T-helper 1 cell treated with Interleukin-12 subunit alpha and Interleukin-12 subunit beta and Interleukin-4 antibody, amounts not matched to agents 30 μg/mL and 1 μg/mL, for 36 hours (primary cell): Measurements from ENCODE around the gene KANSL1L.

Experiments used
- H3K27ac Mint-ChIP-seq: one replicate; pipeline ENCODE4 v1.8.0; 2021; ENCODE audit warnings: mild to moderate bottlenecking, mixed read lengths
- H3K27me3 Mint-ChIP-seq: one replicate; pipeline ENCODE4 v1.8.0; 2021; ENCODE audit warnings: low read depth, mixed read lengths
- H3K36me3 Mint-ChIP-seq: one replicate; pipeline ENCODE4 v1.8.0; 2021; ENCODE audit warnings: low read depth, mixed read lengths
- H3K4me1 Mint-ChIP-seq: one replicate; pipeline ENCODE4 v1.8.0; 2021; ENCODE audit warnings: low read depth, mixed read lengths
- H3K4me3 Mint-ChIP-seq: one replicate; pipeline ENCODE4 v1.8.0; 2021; ENCODE audit warnings: mild to moderate bottlenecking, moderate library complexity, mixed read lengths
- H3K9me3 Mint-ChIP-seq: one replicate; pipeline ENCODE4 v1.8.0; 2021; ENCODE audit warnings: mixed read lengths

The KANSL1L gene, protein sequence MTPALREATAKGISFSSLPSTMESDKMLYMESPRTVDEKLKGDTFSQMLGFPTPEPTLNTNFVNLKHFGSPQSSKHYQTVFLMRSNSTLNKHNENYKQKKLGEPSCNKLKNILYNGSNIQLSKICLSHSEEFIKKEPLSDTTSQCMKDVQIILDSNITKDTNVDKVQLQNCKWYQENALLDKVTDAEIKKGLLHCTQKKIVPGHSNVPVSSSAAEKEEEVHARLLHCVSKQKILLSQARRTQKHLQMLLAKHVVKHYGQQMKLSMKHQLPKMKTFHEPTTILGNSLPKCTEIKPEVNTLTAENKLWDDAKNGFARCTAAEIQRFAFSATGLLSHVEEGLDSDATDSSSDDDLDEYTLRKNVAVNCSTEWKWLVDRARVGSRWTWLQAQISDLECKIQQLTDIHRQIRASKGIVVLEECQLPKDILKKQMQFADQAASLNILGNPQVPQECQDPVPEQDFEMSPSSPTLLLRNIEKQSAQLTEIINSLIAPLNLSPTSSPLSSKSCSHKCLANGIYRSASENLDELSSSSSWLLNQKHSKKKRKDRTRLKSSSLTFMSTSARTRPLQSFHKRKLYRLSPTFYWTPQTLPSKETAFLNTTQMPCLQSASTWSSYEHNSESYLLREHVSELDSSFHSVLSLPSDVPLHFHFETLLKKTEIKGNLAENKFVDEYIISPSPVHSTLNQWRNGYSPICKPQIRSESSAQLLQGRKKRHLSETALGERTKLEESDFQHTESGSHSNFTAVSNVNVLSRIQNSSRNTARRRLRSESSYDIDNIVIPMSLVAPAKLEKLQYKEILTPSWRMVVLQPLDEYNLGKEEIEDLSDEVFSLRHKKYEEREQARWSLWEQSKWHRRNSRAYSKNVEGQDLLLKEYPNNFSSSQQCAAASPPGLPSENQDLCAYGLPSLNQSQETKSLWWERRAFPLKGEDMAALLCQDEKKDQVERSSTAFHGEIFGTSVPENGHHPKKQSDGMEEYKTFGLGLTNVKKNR

DNA sequence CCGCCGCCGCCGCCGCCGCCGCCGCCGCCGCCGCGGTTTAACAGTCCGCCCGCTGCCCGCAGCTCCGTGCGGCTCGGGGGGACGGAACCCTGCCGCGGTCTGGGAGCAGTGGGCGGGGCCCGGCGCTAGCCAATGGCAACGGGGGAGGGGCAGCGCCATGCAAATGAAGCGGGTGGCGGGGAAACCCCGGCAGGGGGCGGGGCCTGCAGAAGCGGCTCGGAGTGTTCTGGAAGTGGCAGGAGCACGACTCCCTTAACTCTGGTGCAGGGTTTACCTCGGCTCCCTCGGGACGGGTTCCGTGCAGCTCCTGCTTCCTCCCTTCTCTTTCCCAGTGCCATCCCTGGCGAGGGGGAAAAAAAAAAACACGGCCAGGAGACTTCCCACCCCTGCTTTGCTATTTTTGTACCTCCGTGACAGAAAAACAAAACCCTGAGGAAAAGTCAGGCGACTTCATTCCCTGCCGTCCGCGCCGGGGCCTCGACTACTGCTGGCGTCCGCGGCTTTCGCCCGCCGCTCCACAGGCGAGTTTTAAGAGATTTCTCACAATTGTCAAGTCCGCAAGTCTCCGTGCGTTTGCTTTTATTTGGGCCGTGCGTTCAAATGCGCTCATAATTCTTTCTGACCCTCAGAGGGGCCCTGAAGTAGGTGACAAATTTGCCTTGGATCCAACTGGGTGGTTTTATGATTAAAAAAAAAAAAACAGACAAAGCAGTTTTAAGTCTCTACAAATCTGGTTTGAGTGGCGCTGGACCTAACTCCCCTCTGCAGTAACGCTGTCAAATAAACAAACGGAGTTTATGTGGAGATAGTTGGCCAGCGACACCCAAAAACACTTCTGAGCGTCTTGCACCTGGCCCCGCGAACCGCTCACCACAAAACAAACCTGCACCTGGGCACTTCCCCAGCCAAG lies at the start of gene KANSL1L:
TSS of gene KANSL1L (minus strand) at position 101 of the 910 bp plus-strand sequence. CDS start 16,827 bp downstream, outside the sequence.
- peaks cover 36% of the 10 kb centered on the region for H3K27me3 Mint-ChIP-seq
- H3K36me3 Mint-ChIP-seq, result no peaks in the 10 kb centered on the region
- H3K27ac Mint-ChIP-seq, result peak within 1 kb of the TSS; percentile 97
- H3K4me3 Mint-ChIP-seq, result peak within 1 kb of the TSS; percentile 94
- no peaks in the 10 kb centered on the region for H3K9me3 Mint-ChIP-seq
- peaks cover 26% of the 10 kb centered on the region for H3K4me1 Mint-ChIP-seq

DNA sequence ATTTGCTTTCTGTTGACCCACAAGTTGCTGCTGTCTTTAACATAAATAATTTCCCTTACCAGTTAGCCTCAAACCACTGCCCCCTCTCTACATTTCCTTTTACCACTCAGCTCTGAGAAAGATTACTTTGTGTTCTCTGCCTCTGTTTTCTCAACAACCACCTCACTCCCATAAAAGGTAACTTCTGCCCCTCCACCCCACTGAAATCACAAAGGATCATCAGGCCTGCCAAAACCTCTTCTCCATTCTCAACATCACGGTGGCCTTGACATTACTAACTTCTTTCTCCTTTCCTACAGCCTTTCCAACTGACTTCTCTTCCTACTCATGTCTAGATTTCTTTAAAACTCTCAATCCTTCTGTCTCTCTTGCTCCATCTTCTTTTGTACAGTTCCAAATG lies 43.9 kb upstream of the KANSL1L start:
- Mint-ChIP-seq H3K36me3 (no peaks in the 10 kb centered on the region), H3K9me3 (no peaks in the 10 kb centered on the region), H3K27ac (no peak overlapping the region), H3K4me1 (no peaks in the 10 kb centered on the region), H3K4me3 (no peak overlapping the region), H3K27me3 (peaks cover 10% of the 10 kb centered on the region)

DNA sequence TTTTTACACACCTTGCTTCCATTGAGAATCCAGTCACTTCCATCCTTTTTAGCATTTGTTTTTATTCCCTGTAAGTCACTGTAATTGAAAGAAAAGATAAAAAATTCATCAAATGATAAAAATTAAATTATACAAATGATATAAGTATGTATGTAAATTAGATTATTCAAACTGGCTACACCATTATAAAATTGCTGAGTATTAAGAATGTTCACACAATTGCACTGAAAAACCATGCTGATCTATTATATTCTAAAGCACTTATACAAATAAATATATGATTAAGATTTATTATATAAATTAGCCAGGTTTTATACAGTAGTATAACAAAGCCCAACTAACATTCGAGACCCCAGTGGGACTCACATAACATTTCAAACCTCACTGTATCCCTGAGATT lies 39.0 kb upstream of the KANSL1L start:
- Mint-ChIP-seq H3K4me1 (no peaks in the 10 kb centered on the region), H3K4me3 (no peak overlapping the region), H3K36me3 (no peaks in the 10 kb centered on the region), H3K9me3 (no peaks in the 10 kb centered on the region), H3K27ac (no peak overlapping the region), H3K27me3 (peaks cover 3% of the 10 kb centered on the region)

DNA sequence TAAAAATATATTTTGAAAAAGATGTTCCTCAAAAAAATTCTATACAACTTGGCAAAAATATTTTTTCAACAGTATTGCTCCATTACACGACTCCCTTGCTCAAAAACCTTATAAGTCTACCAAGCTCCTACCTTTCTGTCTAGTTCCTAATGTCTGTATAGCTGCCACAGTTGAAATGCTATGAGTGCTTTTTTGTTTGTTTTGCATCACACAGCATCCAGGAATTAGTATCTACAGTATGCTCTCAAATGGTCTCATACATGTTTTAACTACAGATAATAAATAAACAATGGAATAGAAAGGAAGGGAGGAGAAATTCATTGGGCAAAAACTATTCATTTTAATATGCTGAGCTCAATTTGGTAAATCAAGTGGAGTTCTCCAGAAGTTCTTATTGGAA lies 36.7 kb upstream of the KANSL1L start:
- no peaks in the 10 kb centered on the region for H3K9me3 Mint-ChIP-seq
- H3K36me3 Mint-ChIP-seq, result no peaks in the 10 kb centered on the region
- H3K27me3 Mint-ChIP-seq, result peaks cover 4% of the 10 kb centered on the region
- H3K4me3 Mint-ChIP-seq, result no peak overlapping the region
- H3K4me1 Mint-ChIP-seq, result no peaks in the 10 kb centered on the region
- no peak overlapping the region for H3K27ac Mint-ChIP-seq

DNA sequence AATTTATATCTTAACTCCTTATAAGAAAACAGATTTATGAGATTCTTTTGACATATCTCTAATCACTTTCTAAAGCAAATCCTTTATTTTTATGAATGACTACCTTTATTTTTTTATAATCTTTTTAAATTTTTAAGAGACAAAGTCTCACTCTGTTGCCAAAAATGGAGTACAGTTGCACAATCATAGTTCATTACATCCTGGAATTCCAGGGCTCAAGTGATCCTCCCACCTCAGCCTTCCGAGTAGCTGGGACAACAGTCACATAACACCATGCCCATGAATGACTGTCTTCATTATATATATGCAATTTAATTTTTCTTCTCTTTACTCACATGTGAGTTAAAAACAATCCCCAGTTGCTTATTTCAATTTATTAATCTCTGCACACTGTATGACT lies 32.3 kb upstream of the KANSL1L start:
- Mint-ChIP-seq H3K27me3 (peaks cover 9% of the 10 kb centered on the region), H3K4me3 (no peak overlapping the region), H3K36me3 (no peaks in the 10 kb centered on the region), H3K4me1 (no peaks in the 10 kb centered on the region), H3K27ac (no peak overlapping the region), H3K9me3 (no peaks in the 10 kb centered on the region)

DNA sequence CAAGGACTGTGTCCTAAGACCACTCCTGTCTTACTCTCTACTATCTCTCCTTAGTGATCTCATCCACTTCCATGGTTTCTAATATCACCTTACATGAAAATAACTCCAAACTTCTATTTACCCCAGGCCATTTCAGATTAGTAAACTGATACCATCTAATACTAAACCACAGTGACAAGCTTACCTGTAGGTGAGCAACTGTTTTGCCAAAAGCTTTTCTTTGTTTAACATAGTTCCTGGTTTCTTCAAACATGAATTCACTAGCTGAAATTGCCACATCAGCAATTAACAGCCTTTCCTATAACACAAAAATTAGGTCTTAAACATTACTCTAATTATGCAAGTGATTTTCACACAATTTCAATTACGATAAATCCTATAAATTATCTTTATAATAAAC lies 31.9 kb upstream of the KANSL1L start:
- Mint-ChIP-seq H3K4me1 (no peaks in the 10 kb centered on the region), H3K36me3 (no peaks in the 10 kb centered on the region), H3K27ac (no peak overlapping the region), H3K9me3 (no peaks in the 10 kb centered on the region), H3K4me3 (no peak overlapping the region), H3K27me3 (peaks cover 9% of the 10 kb centered on the region)

DNA sequence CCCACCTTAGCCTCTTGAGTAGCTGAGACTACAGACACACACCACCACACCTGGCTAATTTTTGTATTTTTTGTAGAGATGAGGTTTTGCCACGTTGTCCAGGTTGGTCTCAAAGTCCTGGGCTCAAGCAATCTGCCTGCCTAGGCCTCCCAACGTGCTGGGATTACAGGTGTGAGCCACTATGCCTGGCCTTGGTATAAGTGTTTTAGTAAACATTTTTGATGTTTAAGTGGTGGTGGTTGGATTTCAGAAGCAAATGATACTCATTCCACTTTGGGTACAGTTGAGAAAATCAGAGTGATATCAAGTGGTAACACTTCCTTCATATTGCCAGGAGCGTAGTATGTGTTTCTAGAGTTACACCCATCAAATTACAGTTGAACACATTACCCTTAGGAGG lies 28.6 kb upstream of the KANSL1L start:
- Mint-ChIP-seq H3K9me3 (no peaks in the 10 kb centered on the region), H3K36me3 (no peaks in the 10 kb centered on the region), H3K27ac (no peak overlapping the region), H3K27me3 (peaks cover 12% of the 10 kb centered on the region), H3K4me3 (no peak overlapping the region), H3K4me1 (no peaks in the 10 kb centered on the region)

DNA sequence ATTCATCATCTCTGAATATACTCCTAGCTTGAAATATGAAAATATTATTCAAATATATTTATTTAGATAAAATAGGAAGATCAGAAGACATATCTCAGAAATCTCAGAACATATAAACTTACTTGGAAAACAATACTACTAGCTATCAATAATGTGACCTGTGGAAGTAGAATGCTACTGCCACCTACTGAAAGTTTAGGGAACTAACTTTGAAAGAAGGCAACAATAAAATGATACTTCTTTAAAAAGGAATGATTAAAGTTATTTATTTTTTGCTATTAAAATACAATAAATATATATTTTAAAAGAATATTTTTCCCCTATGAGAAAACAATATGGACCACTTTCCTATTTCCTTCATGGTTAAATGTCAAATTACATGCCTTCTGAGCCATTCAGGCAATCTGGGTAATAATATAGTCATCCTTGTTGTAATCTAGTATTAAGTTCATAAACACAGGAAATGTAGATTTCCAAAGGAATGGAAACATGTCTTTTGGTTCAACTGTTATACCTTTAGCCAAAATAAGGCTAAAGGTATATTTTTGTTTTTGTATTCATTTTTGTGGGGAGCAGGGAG lies 28.1 kb upstream of the KANSL1L start:
- H3K4me3 Mint-ChIP-seq, result no peak overlapping the region
- H3K9me3 Mint-ChIP-seq, result no peaks in the 10 kb centered on the region
- no peak overlapping the region for H3K27ac Mint-ChIP-seq
- no peaks in the 10 kb centered on the region for H3K4me1 Mint-ChIP-seq
- H3K36me3 Mint-ChIP-seq, result no peaks in the 10 kb centered on the region
- H3K27me3 Mint-ChIP-seq, result peaks cover 12% of the 10 kb centered on the region

DNA sequence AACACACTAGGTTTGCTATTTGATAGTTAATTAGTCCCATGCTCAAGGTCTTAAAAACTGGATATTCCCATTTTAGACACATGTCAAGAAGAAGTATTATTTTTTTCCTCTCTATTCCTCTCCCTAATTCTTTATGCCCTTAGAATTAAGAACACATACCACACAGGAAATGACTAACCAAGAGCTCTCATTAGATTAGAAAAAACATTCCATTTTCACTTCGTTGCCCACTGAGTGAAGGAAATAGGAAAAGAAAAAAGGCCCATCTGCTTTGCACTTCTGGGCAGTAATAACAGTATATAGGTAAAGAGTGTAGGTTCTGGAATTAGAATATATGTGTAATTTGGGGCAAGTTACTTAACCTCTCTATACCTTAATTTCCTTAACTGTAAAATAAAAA lies 27.1 kb upstream of the KANSL1L start:
- H3K27me3 Mint-ChIP-seq, result peaks cover 12% of the 10 kb centered on the region
- no peaks in the 10 kb centered on the region for H3K9me3 Mint-ChIP-seq
- H3K4me3 Mint-ChIP-seq, result no peak overlapping the region
- H3K36me3 Mint-ChIP-seq, result no peaks in the 10 kb centered on the region
- H3K4me1 Mint-ChIP-seq, result no peaks in the 10 kb centered on the region
- no peak overlapping the region for H3K27ac Mint-ChIP-seq

DNA sequence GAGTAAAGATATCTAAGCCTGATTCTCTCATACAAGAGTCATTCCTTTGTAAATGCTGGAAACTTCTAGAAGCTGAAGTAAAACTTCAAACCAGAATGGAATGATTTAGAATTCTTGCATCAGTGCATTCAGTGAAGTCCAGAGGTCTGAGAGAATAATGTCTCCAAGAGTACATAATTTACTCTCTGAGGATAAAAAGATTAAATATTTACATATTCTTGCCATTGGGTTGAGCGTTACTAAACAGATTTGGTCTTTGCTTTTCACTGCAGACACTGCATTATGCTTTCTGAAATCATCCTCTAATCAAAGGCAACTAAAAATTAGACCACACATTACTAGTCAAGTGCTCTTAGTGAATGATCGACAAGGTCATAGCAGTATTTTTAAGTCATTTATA lies 26.5 kb upstream of the KANSL1L start:
- H3K9me3 Mint-ChIP-seq, result no peaks in the 10 kb centered on the region
- H3K4me1 Mint-ChIP-seq, result no peaks in the 10 kb centered on the region
- H3K27me3 Mint-ChIP-seq, result peaks cover 9% of the 10 kb centered on the region
- no peaks in the 10 kb centered on the region for H3K36me3 Mint-ChIP-seq
- no peak overlapping the region for H3K4me3 Mint-ChIP-seq
- H3K27ac Mint-ChIP-seq, result no peak overlapping the region

DNA sequence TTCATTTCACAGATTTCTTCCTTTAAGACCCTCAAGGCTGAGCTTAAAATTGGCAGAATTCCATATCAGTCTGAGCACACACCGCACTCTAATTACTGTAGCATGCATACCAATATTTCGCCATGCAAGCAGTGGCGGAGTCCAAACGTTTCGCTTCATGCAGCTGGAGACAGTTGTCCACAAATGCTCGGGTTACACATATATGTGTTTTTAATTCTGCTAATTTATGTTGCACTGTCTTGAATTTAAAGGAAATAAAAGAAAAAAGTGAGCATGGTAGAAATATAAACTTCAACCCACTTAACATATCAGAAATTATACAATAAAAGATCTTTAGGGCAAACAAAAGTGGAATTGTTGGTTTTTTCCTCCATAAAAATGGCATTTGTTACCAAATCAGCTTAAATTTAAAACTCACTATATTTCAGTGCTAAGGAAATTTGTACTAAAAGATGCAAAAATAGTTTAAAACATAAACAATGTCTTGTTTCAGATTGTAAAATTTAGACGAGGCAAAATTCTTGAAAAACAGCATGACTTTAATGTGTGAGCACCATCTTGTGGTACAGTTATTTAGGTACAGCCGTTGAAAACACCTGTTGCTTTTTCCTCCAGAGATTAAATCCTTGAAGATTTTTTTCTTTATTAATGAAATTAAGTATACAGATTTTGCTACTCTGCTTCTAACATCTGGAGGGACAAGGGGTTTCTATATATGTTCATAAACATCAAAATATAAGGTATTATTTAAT lies 24.1 kb upstream of the KANSL1L start:
- no peaks in the 10 kb centered on the region for H3K9me3 Mint-ChIP-seq
- no peaks in the 10 kb centered on the region for H3K4me1 Mint-ChIP-seq
- no peak overlapping the region for H3K27ac Mint-ChIP-seq
- no peak overlapping the region for H3K4me3 Mint-ChIP-seq
- H3K27me3 Mint-ChIP-seq, result peaks cover 10% of the 10 kb centered on the region
- H3K36me3 Mint-ChIP-seq, result no peaks in the 10 kb centered on the region

DNA sequence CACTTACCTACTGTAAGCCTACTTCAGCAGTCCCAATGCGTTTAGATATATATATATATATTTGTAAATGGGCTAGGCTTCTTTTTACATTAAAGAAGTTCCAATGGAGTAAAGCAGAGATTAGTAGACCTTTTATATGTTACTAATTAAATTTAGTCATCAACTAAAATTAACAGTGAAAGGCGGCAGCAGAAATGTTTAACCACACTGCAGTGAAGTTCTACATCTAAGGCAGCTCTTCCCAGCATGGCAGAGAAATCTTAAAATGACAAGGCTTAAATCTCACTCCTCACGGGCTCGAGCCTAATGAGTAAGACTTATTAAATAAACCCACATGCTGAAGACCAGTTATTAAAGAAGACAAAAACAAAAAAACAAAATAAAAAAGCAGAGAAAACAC lies 19.1 kb upstream of the KANSL1L start:
- Mint-ChIP-seq H3K36me3 (no peaks in the 10 kb centered on the region), H3K9me3 (peaks cover 15% of the 10 kb centered on the region), H3K4me3 (no peak overlapping the region), H3K27ac (no peak overlapping the region), H3K4me1 (no peaks in the 10 kb centered on the region), H3K27me3 (peaks cover 7% of the 10 kb centered on the region)

DNA sequence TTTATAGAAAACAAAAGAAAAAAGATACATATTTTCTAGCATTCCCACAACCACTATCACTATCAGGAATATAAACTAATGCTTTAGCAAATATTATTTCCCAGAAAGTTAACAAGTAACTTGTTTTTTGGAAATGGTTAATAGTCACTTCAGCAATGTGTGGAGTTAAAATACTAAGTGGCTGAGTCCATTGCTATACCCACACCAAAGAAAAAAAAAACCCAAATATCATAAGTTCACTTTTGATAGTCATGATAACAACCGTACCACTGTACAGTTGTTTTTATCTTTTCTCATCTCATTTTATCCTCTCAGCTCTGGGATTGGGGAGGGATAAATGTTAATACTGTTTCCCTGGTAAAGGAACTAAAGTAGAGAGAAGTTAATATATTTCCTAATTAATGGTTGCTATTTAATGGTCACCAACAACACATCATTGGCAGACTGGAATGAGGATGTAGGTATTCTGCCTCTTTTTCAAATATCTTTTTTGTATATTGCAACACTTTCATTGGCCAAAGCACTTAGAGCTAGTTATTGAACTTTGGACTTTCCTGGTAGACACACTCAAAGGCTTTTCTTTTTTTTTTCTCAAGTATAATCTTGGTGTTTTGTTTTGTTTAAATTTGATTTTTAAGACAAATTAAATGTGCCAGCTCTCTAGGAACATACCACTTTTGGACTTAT lies 18.4 kb upstream of the KANSL1L start:
- Mint-ChIP-seq H3K4me3 (no peak overlapping the region), H3K4me1 (no peaks in the 10 kb centered on the region), H3K36me3 (peaks cover 2% of the 10 kb centered on the region), H3K27me3 (peaks cover 7% of the 10 kb centered on the region), H3K9me3 (peaks cover 23% of the 10 kb centered on the region), H3K27ac (no peak overlapping the region)
